Panc1 (cell line): ENCODE results near the gene PANK2. TPM values are rescaled to one million over a fixed set of nuclear protein-coding genes. Genes with fewer than 3 reads are reported as not detected.

ENCODE experiments used
- ATAC-seq: fragments of 200-7000 bp; cut with Tn5 transposase; 2 replicates; pipeline ENCODE4 v1.9.1; 2020; ENCODE audit warnings: mild to moderate bottlenecking, moderate library complexity
- BruUV-seq: library from RNA; stranded (reverse); fragments of 400-500 nt; replicated peaks from 2 replicates; lab custom pipeline; 2021; lab: Mats Ljungman, UMichigan
- CTCF ChIA-PET: fragments of 300-600 bp; sonication (Branson Sonifier 250); formaldehyde crosslinking; loops from one replicate; lab custom pipeline; 2022; ENCODE audit warnings: antibody characterized with exemption; lab: Charles Lee
- POLR2A ChIA-PET: fragments of 300-600 bp; sonication (Branson Sonifier 250); formaldehyde crosslinking; loops from one replicate; lab custom pipeline; 2022; ENCODE audit warnings: antibody characterized with exemption; lab: Charles Lee
- DNase-seq: peaks from one replicate; pipeline ENCODE4 v3.0.0-alpha.2; 2010; ENCODE audit warnings: low read depth, low spot score
- H3K27ac ChIP-seq: 2 replicates; pipeline ENCODE4 v1.5.1; 2011; ENCODE audit warnings: mild to moderate bottlenecking, low read length, inconsistent platforms
- H3K27me3 ChIP-seq: fragments of 200-500 bp; sonication (Bioruptor generic); 2 replicates; pipeline ENCODE4 v1.6.0; 2014; ENCODE audit warnings: low read length, inconsistent platforms; ENCODE audit not compliant: control insufficient read depth, insufficient read depth
- H3K36me3 ChIP-seq: fragments of 200-500 bp; sonication (Bioruptor generic); 2 replicates; pipeline ENCODE4 v1.5.1; 2014; ENCODE audit warnings: inconsistent platforms, mild to moderate bottlenecking, low read length, moderate library complexity; ENCODE audit not compliant: control insufficient read depth, insufficient read depth
- H3K4me1 ChIP-seq: 2 replicates; pipeline ENCODE4 v1.5.1; 2011; ENCODE audit warnings: inconsistent platforms, mild to moderate bottlenecking, low read length, moderate library complexity; ENCODE audit not compliant: control insufficient read depth, insufficient read depth
- H3K4me3 ChIP-seq, 2 experiments: 2 replicates each; pipeline ENCODE4 v1.5.1; 2011 to 2012; ENCODE audit warnings: low read depth in 2 of 2, low read length in 2 of 2, mild to moderate bottlenecking in 2 of 2, inconsistent platforms in 1 of 2, moderate library complexity in 1 of 2
- H3K9me3 ChIP-seq: fragments of 200-500 bp; sonication (Bioruptor generic); 2 replicates; pipeline ENCODE4 v1.5.1; 2014; ENCODE audit warnings: low read depth, mild to moderate bottlenecking, inconsistent platforms, low read length, moderate library complexity; ENCODE audit not compliant: control insufficient read depth, insufficient read depth
- POLR2AphosphoS5 ChIP-seq: IDR thresholded peaks from 2 replicates; pipeline ENCODE4 v1.6.1; 2012; ENCODE audit warnings: mild to moderate bottlenecking, low read depth, low read length, moderate library complexity
- SIN3A ChIP-seq: IDR thresholded peaks from 2 replicates; pipeline ENCODE4 v1.6.1; 2012; ENCODE audit warnings: low read depth, mild to moderate bottlenecking, low read length, moderate library complexity, borderline replicate concordance; ENCODE audit not compliant: insufficient read depth
- TCF7L2 ChIP-seq: IDR thresholded peaks from 2 replicates; pipeline ENCODE4 v1.6.1; 2011; ENCODE audit warnings: mild to moderate bottlenecking, low read depth, low read length, inconsistent platforms
- in situ Hi-C: cut with HindIII; loops from 2 replicates; pipeline ENCODE4 v1.10.0; 2016; ENCODE audit warnings: low sequenced_read_pairs, low pct_unique_long_range_greater_than_20kb
- intact Hi-C: fragments of 100-400 bp; cut with micrococcal nuclease; formaldehyde crosslinking; loops from one replicate; pipeline ENCODE4 v1.10.0; 2022; ENCODE audit not compliant: unreplicated experiment
- total RNA-seq: library from RNA; stranded (reverse); gene quantifications from one replicate; pipeline ENCODE4 v1.2.1, GENCODE V29; 2021; ENCODE audit not compliant: unreplicated experiment
- TF ChIP-seq, protein P1 (sequence below), 2 experiments: IDR thresholded peaks; 2 replicates each; pipeline ENCODE4 v1.6.1; 2011 to 2012; ENCODE audit warnings: low read depth in 2 of 2, control low read depth in 1 of 2, low read length in 1 of 2, mild to moderate bottlenecking in 1 of 2, moderate library complexity in 1 of 2; ENCODE audit not compliant: insufficient read depth in 1 of 2
- TF ChIP-seq, protein P2 (sequence below): fragments of 450-650 bp; IDR thresholded peaks from 2 replicates; pipeline ENCODE4 v1.5.1; 2017; ENCODE audit warnings: mild to moderate bottlenecking

Gene PANK2
- total RNA-seq, 1 experiment from 2014 or later, result 40.9 TPM

DNA sequence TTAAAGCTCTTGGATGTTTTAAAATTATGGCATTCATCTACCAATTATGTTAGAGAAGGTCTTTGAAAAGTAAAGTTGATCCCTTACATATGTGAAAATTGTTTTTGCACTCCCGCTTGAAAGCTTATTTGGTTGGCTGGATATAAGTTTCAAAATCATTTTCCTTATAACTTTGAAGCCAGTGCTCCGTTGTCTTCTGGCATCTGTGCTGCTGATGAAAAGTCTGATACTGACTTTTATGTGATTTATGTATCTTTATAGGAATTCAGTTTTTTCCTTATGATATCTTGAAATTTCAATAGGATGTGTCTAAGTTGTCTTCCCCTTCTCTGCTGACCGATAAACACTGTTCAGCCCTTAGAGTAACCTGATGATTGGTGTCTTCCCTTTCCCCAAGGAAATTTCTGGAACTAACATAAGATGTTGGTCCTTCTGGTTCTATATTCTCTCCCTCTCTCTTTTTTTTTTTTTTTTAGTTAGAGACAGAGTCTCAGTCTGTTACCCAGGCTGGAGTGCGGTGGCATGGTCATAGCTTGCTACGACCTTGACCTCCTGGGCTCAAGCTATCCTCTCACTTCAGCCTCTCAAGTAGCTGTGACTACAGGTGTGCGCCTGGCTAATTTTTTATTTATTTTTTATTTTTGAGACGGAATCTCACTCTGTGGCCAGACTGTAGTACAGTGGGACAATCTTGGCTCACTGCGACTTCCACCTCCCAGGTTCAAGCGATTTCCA lies 12.7 kb downstream of the PANK2 start:
- Histone ChIP-seq H3K4me3 (no peak overlapping the region), H3K36me3 (no peaks in the 10 kb centered on the region), H3K27me3 (no peaks in the 10 kb centered on the region), H3K27ac (no peak overlapping the region), H3K4me1 (peaks cover 45% of the 10 kb centered on the region), H3K9me3 (no peaks in the 10 kb centered on the region)
- ATAC-seq, result no peak
- in situ Hi-C loops, result no loop called here
- TSS peak; percentile 50 for BruUV-seq
- no peak for DNase-seq
- no peak for TF ChIP-seq SIN3A
- TF ChIP-seq, protein P1, sequence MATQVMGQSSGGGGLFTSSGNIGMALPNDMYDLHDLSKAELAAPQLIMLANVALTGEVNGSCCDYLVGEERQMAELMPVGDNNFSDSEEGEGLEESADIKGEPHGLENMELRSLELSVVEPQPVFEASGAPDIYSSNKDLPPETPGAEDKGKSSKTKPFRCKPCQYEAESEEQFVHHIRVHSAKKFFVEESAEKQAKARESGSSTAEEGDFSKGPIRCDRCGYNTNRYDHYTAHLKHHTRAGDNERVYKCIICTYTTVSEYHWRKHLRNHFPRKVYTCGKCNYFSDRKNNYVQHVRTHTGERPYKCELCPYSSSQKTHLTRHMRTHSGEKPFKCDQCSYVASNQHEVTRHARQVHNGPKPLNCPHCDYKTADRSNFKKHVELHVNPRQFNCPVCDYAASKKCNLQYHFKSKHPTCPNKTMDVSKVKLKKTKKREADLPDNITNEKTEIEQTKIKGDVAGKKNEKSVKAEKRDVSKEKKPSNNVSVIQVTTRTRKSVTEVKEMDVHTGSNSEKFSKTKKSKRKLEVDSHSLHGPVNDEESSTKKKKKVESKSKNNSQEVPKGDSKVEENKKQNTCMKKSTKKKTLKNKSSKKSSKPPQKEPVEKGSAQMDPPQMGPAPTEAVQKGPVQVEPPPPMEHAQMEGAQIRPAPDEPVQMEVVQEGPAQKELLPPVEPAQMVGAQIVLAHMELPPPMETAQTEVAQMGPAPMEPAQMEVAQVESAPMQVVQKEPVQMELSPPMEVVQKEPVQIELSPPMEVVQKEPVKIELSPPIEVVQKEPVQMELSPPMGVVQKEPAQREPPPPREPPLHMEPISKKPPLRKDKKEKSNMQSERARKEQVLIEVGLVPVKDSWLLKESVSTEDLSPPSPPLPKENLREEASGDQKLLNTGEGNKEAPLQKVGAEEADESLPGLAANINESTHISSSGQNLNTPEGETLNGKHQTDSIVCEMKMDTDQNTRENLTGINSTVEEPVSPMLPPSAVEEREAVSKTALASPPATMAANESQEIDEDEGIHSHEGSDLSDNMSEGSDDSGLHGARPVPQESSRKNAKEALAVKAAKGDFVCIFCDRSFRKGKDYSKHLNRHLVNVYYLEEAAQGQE (IDR thresholded peaks at IDR 0.05; ENCODE audit: insufficient read depth in 1 of 2, low read depth in 2 of 2, low read length in 1 of 2), result no peak
- TF ChIP-seq, protein P2, sequence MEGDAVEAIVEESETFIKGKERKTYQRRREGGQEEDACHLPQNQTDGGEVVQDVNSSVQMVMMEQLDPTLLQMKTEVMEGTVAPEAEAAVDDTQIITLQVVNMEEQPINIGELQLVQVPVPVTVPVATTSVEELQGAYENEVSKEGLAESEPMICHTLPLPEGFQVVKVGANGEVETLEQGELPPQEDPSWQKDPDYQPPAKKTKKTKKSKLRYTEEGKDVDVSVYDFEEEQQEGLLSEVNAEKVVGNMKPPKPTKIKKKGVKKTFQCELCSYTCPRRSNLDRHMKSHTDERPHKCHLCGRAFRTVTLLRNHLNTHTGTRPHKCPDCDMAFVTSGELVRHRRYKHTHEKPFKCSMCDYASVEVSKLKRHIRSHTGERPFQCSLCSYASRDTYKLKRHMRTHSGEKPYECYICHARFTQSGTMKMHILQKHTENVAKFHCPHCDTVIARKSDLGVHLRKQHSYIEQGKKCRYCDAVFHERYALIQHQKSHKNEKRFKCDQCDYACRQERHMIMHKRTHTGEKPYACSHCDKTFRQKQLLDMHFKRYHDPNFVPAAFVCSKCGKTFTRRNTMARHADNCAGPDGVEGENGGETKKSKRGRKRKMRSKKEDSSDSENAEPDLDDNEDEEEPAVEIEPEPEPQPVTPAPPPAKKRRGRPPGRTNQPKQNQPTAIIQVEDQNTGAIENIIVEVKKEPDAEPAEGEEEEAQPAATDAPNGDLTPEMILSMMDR, result no peak
- TF ChIP-seq POLR2AphosphoS5, result no peak
- no peak for TF ChIP-seq TCF7L2
- intact Hi-C loops, result no loop called here
- POLR2A ChIA-PET, result interaction anchor here (0.7 kb wide), 1 partner anchor 225 kb away, joined by 5 read pairs; no protein-coding TSS in a partner anchor
- CTCF ChIA-PET, result no interaction called here

DNA sequence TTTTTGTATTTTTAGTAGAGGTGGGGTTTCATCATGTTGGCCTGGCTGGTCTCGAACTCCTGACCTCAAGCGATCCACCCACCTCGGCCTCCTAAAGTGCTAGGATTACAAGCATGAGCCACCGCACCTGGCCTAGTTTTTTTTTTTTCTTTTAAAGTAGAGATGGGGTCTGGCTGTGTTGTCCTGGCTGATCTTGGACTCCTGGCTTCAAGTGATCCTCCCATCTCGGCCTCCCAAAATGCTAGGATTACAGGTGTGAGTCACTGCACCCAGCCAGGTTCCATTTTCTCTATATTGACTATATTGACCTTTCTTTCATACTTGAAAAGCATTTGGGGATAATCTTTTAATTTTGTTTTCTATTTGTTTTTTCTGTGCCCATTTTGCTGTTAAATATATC lies 13.3 kb downstream of the PANK2 start:
- Histone ChIP-seq H3K4me3 (no peak overlapping the region), H3K9me3 (no peaks in the 10 kb centered on the region), H3K27me3 (no peaks in the 10 kb centered on the region), H3K27ac (no peak overlapping the region), H3K36me3 (no peaks in the 10 kb centered on the region), H3K4me1 (peaks cover 40% of the 10 kb centered on the region)
- DNase-seq (no peak), ATAC-seq (no peak)
- TF ChIP-seq, protein P1 (IDR thresholded peaks at IDR 0.05; ENCODE audit: insufficient read depth in 1 of 2, low read depth in 2 of 2, low read length in 1 of 2), result no peak
- TF ChIP-seq TCF7L2, result no peak
- TF ChIP-seq SIN3A, result no peak
- TF ChIP-seq, protein P2, result no peak
- no peak for TF ChIP-seq POLR2AphosphoS5
- in situ Hi-C loops, result no loop called here
- CTCF ChIA-PET, result interaction anchor here (0.6 kb wide), 1 partner anchor 25 kb away, joined by 3 read pairs; no protein-coding TSS in a partner anchor
- POLR2A ChIA-PET, result no interaction called here
- intact Hi-C loops, result no loop called here
- no TSS peak for BruUV-seq
